GM12875 (cell line): ENCODE measurements around the gene BCL2L14.
"Not testable (repeated sequence)": the region's sequence is repeated elsewhere in the genome, so short reads cannot be mapped to it uniquely, and the experiment has no call there.

Experiments used
- H3K4me3 ChIP-seq: one replicate; pipeline ENCODE4 v1.5.1; 2011; ENCODE audit warnings: low read depth, low read length, control low read depth
- CTCF ChIP-seq: IDR thresholded peaks from 2 replicates; pipeline ENCODE4 v1.5.1; 2011; ENCODE audit warnings: low read depth, mild to moderate bottlenecking, control low read depth, inconsistent platforms, low read length, moderate library complexity, borderline replicate concordance; ENCODE audit not compliant: insufficient read depth

Gene BCL2L14

GRCh38 chr12:12126551-12126950 is 55.8 kb downstream of the BCL2L14 start:
- no peak for TF ChIP-seq CTCF
- H3K4me3 ChIP-seq: no peak overlapping the region

DNA sequence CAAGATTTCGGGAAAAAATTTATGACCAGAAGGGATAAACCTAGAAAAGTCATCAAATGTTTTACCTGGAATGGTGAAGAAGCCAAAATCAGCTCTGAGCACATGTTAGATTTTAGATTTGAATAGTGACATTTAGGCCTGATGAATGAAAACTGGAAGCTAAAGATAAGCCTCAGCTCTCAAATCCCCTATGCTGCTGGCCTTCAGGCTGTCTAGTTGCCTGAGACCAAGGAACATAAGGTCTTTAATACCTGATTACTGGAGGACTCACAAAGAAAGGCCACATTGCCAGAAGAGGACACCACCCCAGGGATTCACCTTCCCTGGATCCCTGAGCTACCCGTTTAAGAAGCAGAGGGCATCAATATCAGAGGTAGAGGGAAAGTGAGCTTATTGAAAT is 56.6 kb downstream of the BCL2L14 start:
- no peak for TF ChIP-seq CTCF
- no peak overlapping the region for H3K4me3 ChIP-seq

- no peak for TF ChIP-seq CTCF
These were observed 57.9 kb downstream of the BCL2L14 start for GRCh38 chr12:12128670-12129069.

GRCh38 chr12:12133259-12133658 is 62.5 kb downstream of the BCL2L14 start:
- no peak overlapping the region for H3K4me3 ChIP-seq
- no peak for TF ChIP-seq CTCF

More at GRCh38 chr12:12128670-12129069, 57.9 kb downstream of the BCL2L14 start:
- H3K4me3 ChIP-seq: no peak overlapping the region

GRCh38 chr12:12133785-12134184 is 63.0 kb downstream of the BCL2L14 start:
- no peak overlapping the region for H3K4me3 ChIP-seq
- TF ChIP-seq CTCF: no peak

- TF ChIP-seq CTCF: no peak
- no peak overlapping the region for H3K4me3 ChIP-seq
These were observed 67.7 kb downstream of the BCL2L14 start for GRCh38 chr12:12138203-12139154.

DNA sequence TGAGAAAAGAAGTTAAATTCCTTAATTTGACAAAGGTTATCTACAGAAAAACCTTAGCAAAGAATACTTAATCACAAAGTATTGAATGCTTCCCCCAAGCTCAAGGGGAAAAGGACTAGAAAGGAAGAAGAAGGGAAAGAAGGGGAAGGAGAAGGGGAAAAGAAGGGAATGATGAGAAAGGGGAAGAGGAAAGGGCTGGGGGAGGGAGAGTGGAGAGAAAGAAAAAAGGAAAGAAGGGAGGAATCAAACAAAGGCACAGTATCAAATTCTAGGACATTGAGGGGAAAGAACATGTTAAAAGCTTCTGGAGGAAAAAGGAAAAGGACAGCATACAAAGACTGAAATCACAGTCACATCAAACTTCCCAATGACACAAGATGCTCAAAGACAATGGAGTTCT is 70.3 kb downstream of the BCL2L14 start:
- H3K4me3 ChIP-seq: no peak overlapping the region
- TF ChIP-seq CTCF: no peak

- not testable (repeated sequence) for H3K4me3 ChIP-seq
These were observed 73.8 kb downstream of the BCL2L14 start for GRCh38 chr12:12144531-12144930.
